HEK293T (cell line): ENCODE measurements around the gene NDUFB7.
"Not testable (repeated sequence)": the region's sequence is repeated elsewhere in the genome, so short reads cannot be mapped to it uniquely, and the experiment has no call there.

Experiments used
- CTCF ChIA-PET: fragments of 350-600 bp; formaldehyde crosslinking; extraction: SDS; loops from one replicate; lab custom pipeline; 2021; ENCODE audit warnings: antibody characterized with exemption, inconsistent platforms; lab: Yijun Ruan, JAX
- POLR2A ChIA-PET: fragments of 350-600 bp; formaldehyde crosslinking; extraction: SDS; loops from one replicate; lab custom pipeline; 2020; ENCODE audit warnings: antibody characterized with exemption, inconsistent platforms; lab: Yijun Ruan, JAX
- DNase-seq: peaks from one replicate; pipeline ENCODE4 v3.0.0; 2012; ENCODE audit warnings: mixed read lengths; ENCODE audit errors: extremely low spot score
- ARNT ChIP-seq: fragments of 450-650 bp; IDR thresholded peaks from 2 replicates; pipeline ENCODE4 v1.6.1; 2017; ENCODE audit warnings: mild to moderate bottlenecking
- BHLHE40 ChIP-seq: fragments of 450-650 bp; IDR thresholded peaks from 2 replicates; pipeline ENCODE4 v1.6.1; 2016; ENCODE audit warnings: mild to moderate bottlenecking, moderate library complexity, borderline replicate concordance
- CTBP1 ChIP-seq: fragments of 450-650 bp; IDR thresholded peaks from 2 replicates; pipeline ENCODE4 v1.6.1; 2016; ENCODE audit warnings: borderline replicate concordance
- ELF4 ChIP-seq: fragments of 450-650 bp; IDR thresholded peaks from 2 replicates; pipeline ENCODE4 v1.6.1; 2017; ENCODE audit warnings: antibody characterized with exemption
- FOXA1 ChIP-seq: fragments of 450-650 bp; IDR thresholded peaks from 2 replicates; pipeline ENCODE4 v1.6.1; 2016; ENCODE audit warnings: mild to moderate bottlenecking
- FOXK2 ChIP-seq: fragments of 450-650 bp; IDR thresholded peaks from 2 replicates; pipeline ENCODE4 v1.6.1; 2016; ENCODE audit warnings: mild to moderate bottlenecking
- FOXM1 ChIP-seq: fragments of 450-650 bp; IDR thresholded peaks from 2 replicates; pipeline ENCODE4 v1.6.1; 2017; ENCODE audit warnings: mild to moderate bottlenecking, borderline replicate concordance
- HDGF ChIP-seq: fragments of 450-650 bp; IDR thresholded peaks from 2 replicates; pipeline ENCODE4 v1.6.1; 2017; ENCODE audit warnings: antibody characterized with exemption, borderline replicate concordance
- L3MBTL2 ChIP-seq: fragments of 450-650 bp; conservative IDR thresholded peaks from 2 replicates; pipeline ENCODE4 v1.6.1; 2016; ENCODE audit warnings: mild to moderate bottlenecking
- LEF1 ChIP-seq: fragments of 450-650 bp; IDR thresholded peaks from 2 replicates; pipeline ENCODE4 v1.6.1; 2017; ENCODE audit warnings: mild to moderate bottlenecking, borderline replicate concordance
- NFRKB ChIP-seq: fragments of 450-650 bp; IDR thresholded peaks from 2 replicates; pipeline ENCODE4 v1.6.1; 2016; ENCODE audit warnings: mild to moderate bottlenecking, moderate library complexity
- SP1 ChIP-seq: fragments of 450-650 bp; IDR thresholded peaks from 2 replicates; pipeline ENCODE4 v1.6.1; 2017
- SUZ12 ChIP-seq: fragments of 450-650 bp; IDR thresholded peaks from 2 replicates; pipeline ENCODE4 v1.6.1; 2016; ENCODE audit warnings: mild to moderate bottlenecking
- TARDBP ChIP-seq: fragments of 450-650 bp; IDR thresholded peaks from 2 replicates; pipeline ENCODE4 v1.6.1; 2016
- ZNF384 ChIP-seq: fragments of 450-650 bp; IDR thresholded peaks from 2 replicates; pipeline ENCODE4 v1.6.1; 2016
- TF ChIP-seq, protein P1 (sequence below): fragments of 450-650 bp; IDR thresholded peaks from 2 replicates; pipeline ENCODE4 v1.6.1; 2016

The NDUFB7 gene

DNA sequence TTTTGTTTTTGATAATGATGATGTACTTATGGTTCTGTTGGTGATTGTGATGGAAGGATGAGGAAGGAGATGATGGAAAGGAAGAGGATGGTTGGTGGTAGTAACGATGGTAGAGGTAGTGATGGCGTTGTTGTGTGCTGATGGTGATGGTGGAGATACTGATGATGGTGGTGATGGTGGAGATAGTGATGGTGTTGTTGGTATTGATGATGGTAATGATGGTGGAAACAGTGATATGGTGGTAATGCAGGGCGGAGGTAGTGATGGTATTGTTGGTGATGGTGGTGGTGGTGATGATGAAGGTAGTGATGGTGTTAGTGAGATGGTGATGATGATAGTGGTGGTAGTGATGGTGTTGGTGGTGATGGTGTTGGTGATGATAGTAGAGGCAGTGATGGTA, 23.7 kb upstream of the NDUFB7 start:
- TF ChIP-seq NFRKB (no peak), L3MBTL2 (no peak), SP1 (no peak), ARNT (no peak), FOXM1 (no peak)
- CTCF ChIA-PET: no interaction called here
- POLR2A ChIA-PET: no interaction called here
- no peak for DNase-seq

DNA sequence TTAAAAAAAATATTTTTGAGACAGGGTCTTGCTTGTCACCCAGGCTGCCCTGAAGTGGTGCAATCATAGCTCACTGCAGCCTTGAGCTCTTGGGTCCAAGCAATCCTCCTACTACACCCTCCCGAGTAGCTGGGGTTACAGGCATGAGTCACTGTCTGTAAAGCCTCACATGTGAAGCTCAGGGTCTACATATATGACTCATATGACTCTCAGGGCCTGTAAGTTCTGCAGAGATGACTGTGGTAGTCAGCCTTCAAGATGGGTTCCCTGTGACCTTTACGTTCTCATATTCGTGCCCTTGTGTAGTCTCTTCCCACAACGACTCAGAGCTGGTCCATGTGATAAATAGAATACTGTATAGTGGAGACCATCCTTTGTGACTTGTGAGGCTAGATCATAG, 17.6 kb upstream of the NDUFB7 start:
- DNase-seq, POLR2A ChIA-PET, CTCF ChIA-PET: not testable (repeated sequence)

DNA sequence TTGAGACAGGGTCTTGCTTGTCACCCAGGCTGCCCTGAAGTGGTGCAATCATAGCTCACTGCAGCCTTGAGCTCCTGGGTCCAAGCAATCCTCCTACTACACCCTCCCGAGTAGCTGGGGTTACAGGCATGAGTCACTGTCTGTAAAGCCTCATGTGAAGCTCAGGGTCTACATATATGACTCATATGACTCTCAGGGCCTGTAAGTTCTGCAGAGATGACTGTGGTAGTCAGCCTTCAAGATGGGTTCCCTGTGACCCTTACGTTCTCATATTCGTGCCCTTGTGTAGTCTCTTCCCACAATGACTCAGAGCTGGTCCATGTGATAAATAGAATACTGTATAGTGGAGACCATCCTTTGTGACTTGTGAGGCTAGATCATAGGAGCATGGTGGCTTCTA, 13.3 kb upstream of the NDUFB7 start:
- CTCF ChIA-PET, POLR2A ChIA-PET, DNase-seq: not testable (repeated sequence)

DNA sequence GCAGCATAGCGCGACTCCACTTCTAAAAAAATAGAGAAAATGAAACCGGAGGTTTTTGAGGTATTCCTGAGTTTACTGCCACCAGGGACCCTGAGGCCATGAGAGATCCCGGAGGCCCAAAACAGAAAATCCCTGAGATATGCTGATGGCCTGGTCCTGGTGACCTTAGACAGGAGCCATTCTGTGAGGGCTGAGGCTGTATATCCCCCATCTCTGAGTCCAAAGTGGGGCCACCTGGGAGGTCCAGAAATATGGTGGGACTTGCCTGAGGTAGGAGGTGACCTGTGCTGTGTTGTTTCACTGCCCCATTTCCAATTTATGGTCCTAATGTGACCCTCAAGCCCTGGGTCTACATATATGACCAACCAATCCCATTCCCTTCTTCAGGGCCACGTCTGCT, 12.5 kb upstream of the NDUFB7 start:
- POLR2A ChIA-PET, CTCF ChIA-PET, DNase-seq: not testable (repeated sequence)

DNA sequence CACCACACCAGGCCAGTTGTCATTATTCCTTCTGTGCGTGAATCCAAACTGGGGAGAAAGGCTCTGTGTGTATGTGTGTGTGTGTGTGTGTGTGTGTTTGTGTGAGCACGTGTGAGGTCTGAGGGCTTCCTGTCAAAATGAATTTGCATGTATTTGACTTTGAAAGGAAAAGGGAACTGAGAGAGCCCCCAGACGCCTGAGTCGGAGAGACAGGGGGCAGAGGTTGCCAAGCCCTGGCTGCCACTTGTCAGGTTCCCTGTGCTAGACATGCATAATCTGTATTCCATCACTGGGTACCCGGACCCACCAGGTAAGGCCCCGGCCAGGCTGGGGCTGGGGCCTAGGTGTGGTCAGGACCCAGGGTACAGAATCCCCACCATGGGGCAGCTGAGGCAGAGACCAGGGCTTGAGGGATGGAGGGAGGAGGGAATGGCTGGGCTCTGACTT, 11.1 kb upstream of the NDUFB7 start, which contains the start of gene CLEC17A:
Gene CLEC17A, plus strand, starts transcription at position 191 of the 447 bp plus-strand sequence. Its CDS starts 77 bp downstream, at position 268.
- no peak for TF ChIP-seq CTBP1
- no peak for TF ChIP-seq FOXA1
- no peak for TF ChIP-seq FOXK2
- TF ChIP-seq HDGF: no peak
- no peak for TF ChIP-seq ZNF384
- TF ChIP-seq BHLHE40: no peak
- TF ChIP-seq FOXM1: no peak
- POLR2A ChIA-PET: no interaction called here
- no peak for DNase-seq
- CTCF ChIA-PET: no interaction called here

DNA sequence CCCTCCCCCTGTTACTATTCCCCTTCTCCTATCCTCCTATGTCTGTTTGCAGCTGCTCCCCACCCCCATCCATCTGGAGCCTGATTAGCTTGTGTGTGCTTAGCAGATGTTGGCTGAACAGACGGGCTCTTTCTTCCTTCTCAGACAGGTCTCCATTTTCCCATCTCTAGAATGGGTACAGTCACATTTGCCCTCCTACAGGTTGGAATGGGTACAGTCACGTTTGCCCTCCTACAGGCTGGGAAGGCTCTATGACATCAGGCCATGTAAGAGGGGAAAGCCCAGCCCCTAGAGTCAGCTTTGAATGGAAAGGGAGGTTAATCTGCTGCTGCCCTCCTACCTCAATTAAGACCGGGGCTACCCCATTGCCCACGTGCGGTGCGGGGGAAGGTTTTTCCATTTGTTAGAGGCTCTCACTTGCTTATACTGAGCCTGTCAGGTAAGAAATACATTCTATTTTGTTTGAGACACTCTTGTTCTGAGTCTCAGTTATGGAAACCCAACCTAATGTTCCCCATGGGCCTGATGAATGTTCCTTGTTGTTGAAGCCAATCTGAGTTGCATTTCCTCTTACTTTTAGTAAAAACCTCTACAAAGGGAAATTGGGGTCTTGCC, 8.9 kb upstream of the NDUFB7 start:
- no peak for DNase-seq
- ChIA-PET POLR2A (interaction anchor here (0.7 kb wide), 1 partner anchor 9 kb away, joined by 3 read pairs; the partner anchor contains the start of gene NDUFB7), CTCF (interaction anchor here (0.6 kb wide), 1 partner anchor 107 kb away, joined by 4 read pairs; no protein-coding TSS in a partner anchor)
- no peak for TF ChIP-seq TARDBP
- TF ChIP-seq CTBP1: no peak
- no peak for TF ChIP-seq FOXK2
- TF ChIP-seq ZNF384: no peak
- TF ChIP-seq ARNT: no peak
- TF ChIP-seq HDGF: no peak

DNA sequence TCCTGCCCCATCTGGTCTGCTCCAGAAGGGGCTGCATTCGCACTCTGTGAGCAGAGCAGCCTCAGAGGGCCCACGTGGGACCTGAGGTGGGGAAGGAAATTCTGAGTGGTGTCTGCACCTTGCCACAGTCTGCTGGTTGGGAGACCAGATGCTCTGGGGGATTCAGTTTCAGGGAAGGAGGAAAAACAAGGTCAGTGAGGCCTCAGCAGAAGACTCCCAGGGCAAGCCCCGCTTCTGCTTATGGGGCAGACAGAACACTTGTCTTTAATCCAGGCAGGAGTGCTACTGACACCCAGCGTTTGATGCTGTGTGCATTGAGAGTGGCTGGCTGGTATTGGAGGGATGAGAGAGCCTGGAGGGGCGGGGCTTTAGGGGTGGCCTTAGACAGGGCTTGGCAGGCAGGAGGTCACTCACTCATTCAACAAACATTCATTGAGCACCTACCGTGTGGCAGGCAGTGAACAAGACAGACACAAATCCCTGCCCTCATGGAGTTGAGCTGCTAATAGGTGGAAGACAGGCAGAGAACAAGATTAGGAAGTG, 6.1 kb upstream of the NDUFB7 start:
- no peak for DNase-seq
- TF ChIP-seq FOXM1 (no peak), ZNF384 (no peak), FOXK2 (no peak), ELF4 (no peak)
- TF ChIP-seq, protein P1, sequence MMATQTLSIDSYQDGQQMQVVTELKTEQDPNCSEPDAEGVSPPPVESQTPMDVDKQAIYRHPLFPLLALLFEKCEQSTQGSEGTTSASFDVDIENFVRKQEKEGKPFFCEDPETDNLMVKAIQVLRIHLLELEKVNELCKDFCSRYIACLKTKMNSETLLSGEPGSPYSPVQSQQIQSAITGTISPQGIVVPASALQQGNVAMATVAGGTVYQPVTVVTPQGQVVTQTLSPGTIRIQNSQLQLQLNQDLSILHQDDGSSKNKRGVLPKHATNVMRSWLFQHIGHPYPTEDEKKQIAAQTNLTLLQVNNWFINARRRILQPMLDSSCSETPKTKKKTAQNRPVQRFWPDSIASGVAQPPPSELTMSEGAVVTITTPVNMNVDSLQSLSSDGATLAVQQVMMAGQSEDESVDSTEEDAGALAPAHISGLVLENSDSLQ: no peak
- ChIA-PET CTCF (interaction anchor here (0.6 kb wide), 1 partner anchor 113 kb away, joined by 6 read pairs; no protein-coding TSS in a partner anchor), POLR2A (no interaction called here)

DNA sequence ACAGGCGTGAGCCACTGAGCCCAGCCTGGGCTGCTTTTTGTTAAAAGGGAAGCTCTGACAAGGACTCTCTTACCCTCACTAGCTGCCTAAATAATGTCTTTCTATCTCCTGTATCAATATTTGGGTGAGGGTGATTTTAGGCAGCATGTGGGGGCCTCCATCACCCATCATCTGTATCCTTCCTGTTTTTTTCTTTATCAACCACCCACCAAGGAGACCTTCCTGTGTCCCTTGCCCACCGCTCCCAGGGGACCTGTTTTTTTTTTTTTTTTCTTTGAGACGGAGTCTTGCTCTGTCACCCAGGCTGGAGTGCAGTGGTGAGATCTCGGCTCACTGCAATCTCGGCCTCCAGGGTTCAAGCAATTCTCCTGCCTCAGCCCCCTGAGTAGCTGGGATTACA, 5.4 kb upstream of the NDUFB7 start:
- TF ChIP-seq CTBP1 (no peak), BHLHE40 (no peak), SUZ12 (no peak), ELF4 (no peak), SP1 (no peak), ARNT (no peak), FOXM1 (no peak), LEF1 (no peak), L3MBTL2 (no peak), FOXK2 (no peak), ZNF384 (no peak), TARDBP (no peak), HDGF (no peak), NFRKB (no peak), FOXA1 (no peak)
- TF ChIP-seq, protein P1: no peak
- no peak for DNase-seq
- ChIA-PET CTCF (interaction anchor here (0.6 kb wide), 1 partner anchor 289 kb away, joined by 4 read pairs; no protein-coding TSS in a partner anchor), POLR2A (no interaction called here)
